Osteocyte (in vitro differentiated cells): ENCODE measurements around the gene TENM3. TPM values are rescaled to one million over a fixed set of nuclear protein-coding genes. Genes with fewer than 3 reads are reported as not detected.
"Not testable (repeated sequence)": the region's sequence is repeated elsewhere in the genome, so short reads cannot be mapped to it uniquely, and the experiment has no call there.

Experiments used
- DNase-seq: peaks from one replicate; pipeline ENCODE4 v3.0.0; 2021; ENCODE audit warnings: mixed read lengths; ENCODE audit not compliant: unreplicated experiment; ENCODE audit errors: extremely low spot score
- H3K27ac Mint-ChIP-seq: one replicate; pipeline ENCODE4 v1.8.0; 2021; ENCODE audit warnings: mild to moderate bottlenecking, mixed read lengths; ENCODE audit not compliant: unreplicated experiment
- H3K27me3 Mint-ChIP-seq: one replicate; pipeline ENCODE4 v1.8.0; 2021; ENCODE audit warnings: mixed read lengths; ENCODE audit not compliant: unreplicated experiment
- H3K36me3 Mint-ChIP-seq: one replicate; pipeline ENCODE4 v1.8.0; 2021; ENCODE audit warnings: mixed read lengths; ENCODE audit not compliant: unreplicated experiment
- H3K4me1 Mint-ChIP-seq: one replicate; pipeline ENCODE4 v1.8.0; 2021; ENCODE audit warnings: mixed read lengths; ENCODE audit not compliant: unreplicated experiment
- H3K4me3 Mint-ChIP-seq: one replicate; pipeline ENCODE4 v1.8.0; 2021; ENCODE audit warnings: mild to moderate bottlenecking, moderate library complexity, mixed read lengths; ENCODE audit not compliant: unreplicated experiment
- H3K9me3 Mint-ChIP-seq: one replicate; pipeline ENCODE4 v1.8.0; 2021; ENCODE audit warnings: mixed read lengths; ENCODE audit not compliant: unreplicated experiment
- CTCF ChIP-seq: fragments of 200-600 bp; sonication (generic); IDR thresholded peaks from 2 replicates; pipeline ENCODE4 v1.5.0; 2021; ENCODE audit warnings: antibody characterized with exemption, mild to moderate bottlenecking, moderate library complexity
- total RNA-seq: library from RNA; stranded (reverse); gene quantifications from 2 replicates; pipeline ENCODE4 v1.2.1, GENCODE V29; 2021

The TENM3 gene
- total RNA-seq, 1 donor from 2014 or later, result 78.3 TPM

- no peaks in the 10 kb centered on the region for H3K9me3 Mint-ChIP-seq
- peaks cover 17% of the 10 kb centered on the region for H3K36me3 Mint-ChIP-seq
- no peak overlapping the region for H3K4me3 Mint-ChIP-seq
- TF ChIP-seq CTCF, result no peak
- H3K27me3 Mint-ChIP-seq, result no peaks in the 10 kb centered on the region
- DNase-seq, result no peak
- no peak overlapping the region for H3K27ac Mint-ChIP-seq
- H3K4me1 Mint-ChIP-seq, result peaks cover 12% of the 10 kb centered on the region
These were observed 137.6 kb downstream of the TENM3 start for GRCh38 chr4:182380771-182381181.

DNA sequence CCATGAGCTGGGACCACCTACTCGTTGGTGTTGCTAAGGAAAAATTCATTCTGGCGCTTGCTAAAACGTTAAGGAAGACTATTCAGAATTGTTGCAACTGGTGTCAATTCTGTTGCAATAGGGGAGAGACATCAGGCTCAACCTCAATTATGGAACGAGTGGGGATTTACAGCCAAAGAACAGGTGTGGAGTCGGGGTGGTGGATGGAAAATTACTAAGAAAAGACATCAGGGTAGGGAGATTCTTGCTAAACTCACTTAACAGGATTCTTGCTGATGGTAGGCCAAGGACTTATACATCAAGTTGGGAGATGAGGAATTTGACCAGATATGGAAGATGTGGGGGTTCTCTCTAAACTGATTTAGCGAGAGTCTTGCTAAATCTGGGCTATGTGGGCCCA, 139.7 kb downstream of the TENM3 start:
- no peaks in the 10 kb centered on the region for H3K9me3 Mint-ChIP-seq
- H3K27ac Mint-ChIP-seq, result no peak overlapping the region
- H3K27me3 Mint-ChIP-seq, result no peaks in the 10 kb centered on the region
- peaks cover 12% of the 10 kb centered on the region for H3K4me1 Mint-ChIP-seq
- H3K4me3 Mint-ChIP-seq, result no peak overlapping the region
- no peak for TF ChIP-seq CTCF
- DNase-seq, result no peak
- peaks cover 16% of the 10 kb centered on the region for H3K36me3 Mint-ChIP-seq

- TF ChIP-seq CTCF, result no peak
- no peak overlapping the region for H3K4me3 Mint-ChIP-seq
- H3K27me3 Mint-ChIP-seq, result no peaks in the 10 kb centered on the region
- peaks cover 12% of the 10 kb centered on the region for H3K4me1 Mint-ChIP-seq
- H3K27ac Mint-ChIP-seq, result peak overlapping the region; percentile 64
- H3K36me3 Mint-ChIP-seq, result peaks cover 15% of the 10 kb centered on the region
- DNase-seq, result no peak
- H3K9me3 Mint-ChIP-seq, result no peaks in the 10 kb centered on the region
These were observed 141.5 kb downstream of the TENM3 start for GRCh38 chr4:182384631-182385091.

DNA sequence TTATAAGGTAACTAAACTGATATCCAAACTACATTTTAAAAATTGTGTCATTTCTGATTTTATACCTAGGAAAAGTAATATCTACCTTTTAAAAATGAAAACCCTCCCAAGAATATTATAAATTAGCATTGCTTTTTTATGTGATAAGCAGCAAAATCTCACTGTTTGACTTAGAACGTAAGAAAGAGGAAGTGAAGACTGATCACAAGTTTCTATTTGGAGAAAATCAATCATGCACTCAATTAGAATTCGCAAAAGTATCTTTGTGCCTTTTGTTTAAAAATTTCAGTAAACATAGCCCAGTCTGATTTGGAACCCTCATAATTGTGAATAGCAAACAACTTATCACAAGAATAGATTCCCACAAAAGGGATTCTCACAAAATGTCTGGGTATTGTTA, 142.7 kb downstream of the TENM3 start:
- no peak for DNase-seq
- H3K4me1 Mint-ChIP-seq, result peaks cover 12% of the 10 kb centered on the region
- no peaks in the 10 kb centered on the region for H3K27me3 Mint-ChIP-seq
- no peak overlapping the region for H3K27ac Mint-ChIP-seq
- peaks cover 15% of the 10 kb centered on the region for H3K36me3 Mint-ChIP-seq
- TF ChIP-seq CTCF, result no peak
- no peak overlapping the region for H3K4me3 Mint-ChIP-seq
- H3K9me3 Mint-ChIP-seq, result no peaks in the 10 kb centered on the region

- not testable (repeated sequence) for DNase-seq, H3K27me3 Mint-ChIP-seq, H3K27ac Mint-ChIP-seq, H3K9me3 Mint-ChIP-seq, H3K4me3 Mint-ChIP-seq
- H3K4me1 Mint-ChIP-seq, result peaks cover 12% of the 10 kb centered on the region
- H3K36me3 Mint-ChIP-seq, result peaks cover 15% of the 10 kb centered on the region
These were observed 143.4 kb downstream of the TENM3 start for GRCh38 chr4:182386576-182386975.
